Panc1 (cell line): ENCODE data around the gene TDRD15. TPM values are rescaled to one million over a fixed set of nuclear protein-coding genes. Genes with fewer than 3 reads are reported as not detected.
"Not testable (repeated sequence)": the region's sequence is repeated elsewhere in the genome, so short reads cannot be mapped to it uniquely, and the experiment has no call there.

Experiments used
- ATAC-seq: fragments of 200-7000 bp; cut with Tn5 transposase; 2 replicates; pipeline ENCODE4 v1.9.1; 2020; ENCODE audit warnings: mild to moderate bottlenecking, moderate library complexity
- BruUV-seq: library from RNA; stranded (reverse); fragments of 400-500 nt; replicated peaks from 2 replicates; lab custom pipeline; 2021; lab: Mats Ljungman, UMichigan
- CTCF ChIA-PET: fragments of 300-600 bp; sonication (Branson Sonifier 250); formaldehyde crosslinking; loops from one replicate; lab custom pipeline; 2022; ENCODE audit warnings: antibody characterized with exemption; lab: Charles Lee
- POLR2A ChIA-PET: fragments of 300-600 bp; sonication (Branson Sonifier 250); formaldehyde crosslinking; loops from one replicate; lab custom pipeline; 2022; ENCODE audit warnings: antibody characterized with exemption; lab: Charles Lee
- DNase-seq: peaks from one replicate; pipeline ENCODE4 v3.0.0-alpha.2; 2010; ENCODE audit warnings: low read depth, low spot score
- H3K27ac ChIP-seq: 2 replicates; pipeline ENCODE4 v1.5.1; 2011; ENCODE audit warnings: mild to moderate bottlenecking, low read length, inconsistent platforms
- H3K27me3 ChIP-seq: fragments of 200-500 bp; sonication (Bioruptor generic); 2 replicates; pipeline ENCODE4 v1.6.0; 2014; ENCODE audit warnings: low read length, inconsistent platforms; ENCODE audit not compliant: control insufficient read depth, insufficient read depth
- H3K36me3 ChIP-seq: fragments of 200-500 bp; sonication (Bioruptor generic); 2 replicates; pipeline ENCODE4 v1.5.1; 2014; ENCODE audit warnings: inconsistent platforms, mild to moderate bottlenecking, low read length, moderate library complexity; ENCODE audit not compliant: control insufficient read depth, insufficient read depth
- H3K4me1 ChIP-seq: 2 replicates; pipeline ENCODE4 v1.5.1; 2011; ENCODE audit warnings: inconsistent platforms, mild to moderate bottlenecking, low read length, moderate library complexity; ENCODE audit not compliant: control insufficient read depth, insufficient read depth
- H3K4me3 ChIP-seq, 2 experiments: 2 replicates each; pipeline ENCODE4 v1.5.1; 2011 to 2012; ENCODE audit warnings: low read depth in 2 of 2, low read length in 2 of 2, mild to moderate bottlenecking in 2 of 2, inconsistent platforms in 1 of 2, moderate library complexity in 1 of 2
- H3K9me3 ChIP-seq: fragments of 200-500 bp; sonication (Bioruptor generic); 2 replicates; pipeline ENCODE4 v1.5.1; 2014; ENCODE audit warnings: low read depth, mild to moderate bottlenecking, inconsistent platforms, low read length, moderate library complexity; ENCODE audit not compliant: control insufficient read depth, insufficient read depth
- POLR2AphosphoS5 ChIP-seq: IDR thresholded peaks from 2 replicates; pipeline ENCODE4 v1.6.1; 2012; ENCODE audit warnings: mild to moderate bottlenecking, low read depth, low read length, moderate library complexity
- SIN3A ChIP-seq: IDR thresholded peaks from 2 replicates; pipeline ENCODE4 v1.6.1; 2012; ENCODE audit warnings: low read depth, mild to moderate bottlenecking, low read length, moderate library complexity, borderline replicate concordance; ENCODE audit not compliant: insufficient read depth
- TCF7L2 ChIP-seq: IDR thresholded peaks from 2 replicates; pipeline ENCODE4 v1.6.1; 2011; ENCODE audit warnings: mild to moderate bottlenecking, low read depth, low read length, inconsistent platforms
- in situ Hi-C: cut with HindIII; loops from 2 replicates; pipeline ENCODE4 v1.10.0; 2016; ENCODE audit warnings: low sequenced_read_pairs, low pct_unique_long_range_greater_than_20kb
- intact Hi-C: fragments of 100-400 bp; cut with micrococcal nuclease; formaldehyde crosslinking; loops from one replicate; pipeline ENCODE4 v1.10.0; 2022; ENCODE audit not compliant: unreplicated experiment
- total RNA-seq: library from RNA; stranded (reverse); gene quantifications from one replicate; pipeline ENCODE4 v1.2.1, GENCODE V29; 2021; ENCODE audit not compliant: unreplicated experiment
- TF ChIP-seq, protein P1 (sequence below): fragments of 450-650 bp; IDR thresholded peaks from 2 replicates; pipeline ENCODE4 v1.5.1; 2017; ENCODE audit warnings: mild to moderate bottlenecking
- TF ChIP-seq, protein P2 (sequence below), 2 experiments: IDR thresholded peaks; 2 replicates each; pipeline ENCODE4 v1.6.1; 2011 to 2012; ENCODE audit warnings: low read depth in 2 of 2, control low read depth in 1 of 2, low read length in 1 of 2, mild to moderate bottlenecking in 1 of 2, moderate library complexity in 1 of 2; ENCODE audit not compliant: insufficient read depth in 1 of 2

TDRD15 gene
- total RNA-seq, 1 experiment from 2014 or later: not detected

- TF ChIP-seq, protein P1, sequence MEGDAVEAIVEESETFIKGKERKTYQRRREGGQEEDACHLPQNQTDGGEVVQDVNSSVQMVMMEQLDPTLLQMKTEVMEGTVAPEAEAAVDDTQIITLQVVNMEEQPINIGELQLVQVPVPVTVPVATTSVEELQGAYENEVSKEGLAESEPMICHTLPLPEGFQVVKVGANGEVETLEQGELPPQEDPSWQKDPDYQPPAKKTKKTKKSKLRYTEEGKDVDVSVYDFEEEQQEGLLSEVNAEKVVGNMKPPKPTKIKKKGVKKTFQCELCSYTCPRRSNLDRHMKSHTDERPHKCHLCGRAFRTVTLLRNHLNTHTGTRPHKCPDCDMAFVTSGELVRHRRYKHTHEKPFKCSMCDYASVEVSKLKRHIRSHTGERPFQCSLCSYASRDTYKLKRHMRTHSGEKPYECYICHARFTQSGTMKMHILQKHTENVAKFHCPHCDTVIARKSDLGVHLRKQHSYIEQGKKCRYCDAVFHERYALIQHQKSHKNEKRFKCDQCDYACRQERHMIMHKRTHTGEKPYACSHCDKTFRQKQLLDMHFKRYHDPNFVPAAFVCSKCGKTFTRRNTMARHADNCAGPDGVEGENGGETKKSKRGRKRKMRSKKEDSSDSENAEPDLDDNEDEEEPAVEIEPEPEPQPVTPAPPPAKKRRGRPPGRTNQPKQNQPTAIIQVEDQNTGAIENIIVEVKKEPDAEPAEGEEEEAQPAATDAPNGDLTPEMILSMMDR: no peak
- no peak for TF ChIP-seq TCF7L2
- TF ChIP-seq SIN3A: no peak
- TF ChIP-seq, protein P2, sequence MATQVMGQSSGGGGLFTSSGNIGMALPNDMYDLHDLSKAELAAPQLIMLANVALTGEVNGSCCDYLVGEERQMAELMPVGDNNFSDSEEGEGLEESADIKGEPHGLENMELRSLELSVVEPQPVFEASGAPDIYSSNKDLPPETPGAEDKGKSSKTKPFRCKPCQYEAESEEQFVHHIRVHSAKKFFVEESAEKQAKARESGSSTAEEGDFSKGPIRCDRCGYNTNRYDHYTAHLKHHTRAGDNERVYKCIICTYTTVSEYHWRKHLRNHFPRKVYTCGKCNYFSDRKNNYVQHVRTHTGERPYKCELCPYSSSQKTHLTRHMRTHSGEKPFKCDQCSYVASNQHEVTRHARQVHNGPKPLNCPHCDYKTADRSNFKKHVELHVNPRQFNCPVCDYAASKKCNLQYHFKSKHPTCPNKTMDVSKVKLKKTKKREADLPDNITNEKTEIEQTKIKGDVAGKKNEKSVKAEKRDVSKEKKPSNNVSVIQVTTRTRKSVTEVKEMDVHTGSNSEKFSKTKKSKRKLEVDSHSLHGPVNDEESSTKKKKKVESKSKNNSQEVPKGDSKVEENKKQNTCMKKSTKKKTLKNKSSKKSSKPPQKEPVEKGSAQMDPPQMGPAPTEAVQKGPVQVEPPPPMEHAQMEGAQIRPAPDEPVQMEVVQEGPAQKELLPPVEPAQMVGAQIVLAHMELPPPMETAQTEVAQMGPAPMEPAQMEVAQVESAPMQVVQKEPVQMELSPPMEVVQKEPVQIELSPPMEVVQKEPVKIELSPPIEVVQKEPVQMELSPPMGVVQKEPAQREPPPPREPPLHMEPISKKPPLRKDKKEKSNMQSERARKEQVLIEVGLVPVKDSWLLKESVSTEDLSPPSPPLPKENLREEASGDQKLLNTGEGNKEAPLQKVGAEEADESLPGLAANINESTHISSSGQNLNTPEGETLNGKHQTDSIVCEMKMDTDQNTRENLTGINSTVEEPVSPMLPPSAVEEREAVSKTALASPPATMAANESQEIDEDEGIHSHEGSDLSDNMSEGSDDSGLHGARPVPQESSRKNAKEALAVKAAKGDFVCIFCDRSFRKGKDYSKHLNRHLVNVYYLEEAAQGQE (IDR thresholded peaks at IDR 0.05; ENCODE audit: insufficient read depth in 1 of 2, low read depth in 2 of 2, low read length in 1 of 2): no peak
- no peak for TF ChIP-seq POLR2AphosphoS5
- BruUV-seq: no TSS peak
- H3K4me1 ChIP-seq: no peaks in the 10 kb centered on the region
- intact Hi-C loops: no loop called here
- H3K4me3 ChIP-seq: no peak overlapping the region
- in situ Hi-C loops: no loop called here
- no peaks in the 10 kb centered on the region for H3K36me3 ChIP-seq
- ChIA-PET CTCF (no interaction called here), POLR2A (no interaction called here)
- H3K27me3 ChIP-seq: peaks cover 4% of the 10 kb centered on the region; the same call in 1 of the 2 replicates
- H3K9me3 ChIP-seq: no peaks in the 10 kb centered on the region
- ATAC-seq (no peak), DNase-seq (no peak)
- H3K27ac ChIP-seq: no peak overlapping the region
These were observed 25.5 kb upstream of the TDRD15 start for GRCh38 chr2:21098294-21098693.

- ChIA-PET POLR2A (no interaction called here), CTCF (no interaction called here)
- DNase-seq: no peak
- in situ Hi-C loops: no loop called here
- Histone ChIP-seq H3K4me1 (no peaks in the 10 kb centered on the region), H3K27ac (no peak overlapping the region), H3K4me3 (no peak overlapping the region), H3K27me3 (peaks cover 4% of the 10 kb centered on the region; the same call in 1 of the 2 replicates), H3K36me3 (no peaks in the 10 kb centered on the region), H3K9me3 (no peaks in the 10 kb centered on the region)
- intact Hi-C loops: no loop called here
- TF ChIP-seq, protein P2 (IDR thresholded peaks at IDR 0.05; ENCODE audit: insufficient read depth in 1 of 2, low read depth in 2 of 2, low read length in 1 of 2): no peak
- TF ChIP-seq, protein P1: no peak
- no peak for TF ChIP-seq TCF7L2
- TF ChIP-seq POLR2AphosphoS5: no peak
- no TSS peak for BruUV-seq
- ATAC-seq: no peak
These were observed 24.4 kb upstream of the TDRD15 start for GRCh38 chr2:21099281-21099907.

- BruUV-seq, H3K27me3 ChIP-seq, H3K4me1 ChIP-seq, intact Hi-C loops, H3K4me3 ChIP-seq, ATAC-seq, POLR2A ChIA-PET, H3K9me3 ChIP-seq, H3K27ac ChIP-seq, DNase-seq, H3K36me3 ChIP-seq, in situ Hi-C loops, CTCF ChIA-PET: not testable (repeated sequence)
These were observed 22.1 kb upstream of the TDRD15 start for GRCh38 chr2:21101514-21102155.
